B cell (primary cell): ENCODE measurements around the gene VWA5B2. TPM values are rescaled to one million over a fixed set of nuclear protein-coding genes. Genes with fewer than 3 reads are reported as not detected.

Experiments
- ATAC-seq: fragments of 200-7000 bp; cut with Tn5 transposase; one replicate; pipeline ENCODE4 v1.10.0; 2021; ENCODE audit warnings: low read depth, mild to moderate bottlenecking, moderate number of reproducible peaks, moderate library complexity
- CTCF ChIA-PET: fragments of 350-600 bp; sonication (Branson Sonifier 250); formaldehyde crosslinking; loops from one replicate; lab custom pipeline; 2021; ENCODE audit warnings: antibody characterized with exemption, inconsistent platforms; lab: Charles Lee
- POLR2A ChIA-PET: fragments of 350-600 bp; sonication (Branson Sonifier 250); formaldehyde crosslinking; loops from one replicate; lab custom pipeline; 2021; ENCODE audit warnings: antibody characterized with exemption; lab: Charles Lee
- DNase-seq: peaks from one replicate; pipeline ENCODE4 v3.0.0; 2013
- H2AFZ ChIP-seq: 2 replicates; pipeline ENCODE4 v1.6.1; 2012; ENCODE audit warnings: mild to moderate bottlenecking, low read depth, low read length; ENCODE audit not compliant: insufficient read depth, poor library complexity, severe bottlenecking
- H3K27ac ChIP-seq, 2 donors: 1 replicate in 1 of 2; 2 replicates in 1 of 2; pipeline ENCODE4 v1.5.1; 2012 to 2013; ENCODE audit warnings: low read length in 2 of 2, mild to moderate bottlenecking in 2 of 2, moderate library complexity in 1 of 2
- H3K27me3 ChIP-seq, 4 experiments: fragments of 200-600 bp in 1 of 4; sonication (generic) in 1 of 4; replicated peaks in 1 of 4; 1 replicate in 2 of 4; 2 replicates in 2 of 4; pipeline versions ENCODE4 v1.6.1 to v1.7.0; 2013 to 2016; ENCODE audit warnings: low read length in 3 of 4, mild to moderate bottlenecking in 2 of 4, mixed read lengths in 1 of 4, moderate library complexity in 1 of 4; ENCODE audit not compliant: insufficient read depth in 4 of 4, control insufficient read depth in 3 of 4; ENCODE audit errors: control extremely low read depth in 1 of 4
- H3K36me3 ChIP-seq, 2 experiments: replicated peaks in 1 of 2; 1 replicate in 1 of 2; 2 replicates in 1 of 2; pipeline versions ENCODE4 v1.6.1 to v1.7.1; 2013; ENCODE audit warnings: low read length in 1 of 2; ENCODE audit not compliant: insufficient read depth in 2 of 2, control insufficient read depth in 1 of 2; ENCODE audit errors: control extremely low read depth in 1 of 2, extremely low read depth in 1 of 2
- H3K4me1 ChIP-seq, 2 donors: fragments of 200-600 bp in 1 of 2; sonication (generic) in 1 of 2; 1 replicate in 1 of 2; 2 replicates in 1 of 2; pipeline versions ENCODE4 v1.5.1 to v1.6.1; 2013 to 2017; ENCODE audit warnings: low read length in 2 of 2; ENCODE audit not compliant: control insufficient read depth in 2 of 2, insufficient read depth in 2 of 2
- H3K4me2 ChIP-seq: replicated peaks from 2 replicates; pipeline ENCODE3; 2012; ENCODE audit warnings: mild to moderate bottlenecking, low read depth, low read length; ENCODE audit not compliant: poor library complexity, severe bottlenecking
- H3K4me3 ChIP-seq, 5 experiments: fragments of 200-600 bp in 1 of 5; sonication (generic) in 1 of 5; 1 replicate in 3 of 5; 2 replicates in 2 of 5; pipeline versions ENCODE4 v1.5.1 to v1.7.0; 2011 to 2016; ENCODE audit warnings: low read length in 4 of 5, mild to moderate bottlenecking in 4 of 5, low read depth in 2 of 5, control low read depth in 1 of 5, moderate library complexity in 1 of 5; ENCODE audit not compliant: insufficient read depth in 1 of 5; ENCODE audit errors: control extremely low read depth in 1 of 5, extremely low read depth in 1 of 5
- H3K79me2 ChIP-seq: fragments of 200-600 bp; sonication (generic); one replicate; pipeline ENCODE4 v1.6.0; 2016; ENCODE audit warnings: low read length; ENCODE audit not compliant: control insufficient read depth, insufficient read depth
- H3K9ac ChIP-seq: fragments of 200-600 bp; sonication (generic); 2 replicates; pipeline ENCODE4 v1.6.1; 2017; ENCODE audit warnings: mild to moderate bottlenecking, low read length, moderate library complexity
- H3K9me3 ChIP-seq, 3 donors: one replicate each; pipeline versions ENCODE4 v1.6.1 to v1.7.1; 2013; ENCODE audit warnings: low read length in 2 of 3; ENCODE audit not compliant: control insufficient read depth in 2 of 3, insufficient read depth in 1 of 3; ENCODE audit errors: control extremely low read depth in 1 of 3
- H4K20me1 ChIP-seq: 2 replicates; pipeline ENCODE4 v1.6.0; 2012; ENCODE audit warnings: mild to moderate bottlenecking, low read length; ENCODE audit not compliant: insufficient read depth, control insufficient read depth, poor library complexity, severe bottlenecking
- H3K27ac Mint-ChIP-seq: one replicate; pipeline ENCODE4 v1.8.0; 2021; ENCODE audit warnings: mixed read lengths
- H3K27me3 Mint-ChIP-seq: one replicate; pipeline ENCODE4 v1.8.0; 2021; ENCODE audit warnings: mixed read lengths
- H3K4me1 Mint-ChIP-seq: one replicate; pipeline ENCODE4 v1.8.0; 2021; ENCODE audit warnings: mixed read lengths
- H3K4me3 Mint-ChIP-seq: one replicate; pipeline ENCODE4 v1.8.0; 2021; ENCODE audit warnings: mixed read lengths
- H3K9me3 Mint-ChIP-seq: one replicate; pipeline ENCODE4 v1.8.0; 2022; ENCODE audit warnings: mixed read lengths; ENCODE audit not compliant: insufficient read depth
- CTCF ChIP-seq: fragments of 200-600 bp; IDR thresholded peaks from one replicate; pipeline ENCODE4 v1.8.0; 2022; ENCODE audit warnings: antibody characterized with exemption, mild to moderate bottlenecking
- EZH2 ChIP-seq: IDR thresholded peaks from 2 replicates; pipeline ENCODE4 v1.6.1; 2012; ENCODE audit warnings: borderline replicate concordance, low read depth, mild to moderate bottlenecking, moderate library complexity, low read length; ENCODE audit not compliant: insufficient read depth, poor library complexity, severe bottlenecking
- WGBS: methylation state at CpG from one replicate; pipeline ENCODE4 v1.1.5; 2013; ENCODE audit warnings: missing lambda C conversion rate; ENCODE audit not compliant: insufficient coverage; 5-methylcytosine and 5-hydroxymethylcytosine counted together
- intact Hi-C: fragments of 100-400 bp; cut with micrococcal nuclease; formaldehyde crosslinking; loops from one replicate; pipeline ENCODE4 v1.10.0; 2022
- polyA plus RNA-seq: library from polyadenylated mRNA; depleted of rRNA; stranded (reverse); fragments of >200 nt; gene quantifications from 2 replicates; pipeline ENCODE4 v1.2.3, GENCODE V29; 2012
- total RNA-seq, 2 donors: library from RNA; stranded (reverse); fragments of 120-200 nt in 1 of 2; gene quantifications; 1 replicate in 1 of 2; 2 replicates in 1 of 2; pipeline versions ENCODE4 v1.2.3 to v1.2.4, GENCODE V29; 2013 to 2022

VWA5B2 gene
- total and polyA plus RNA-seq, 2 donors (not counting 1 experiment from before 2014, with no cell fraction given): 0.10 to 0.37 TPM

- peaks cover 4 to 65% of the 10 kb centered on the region in 2 experiments for H3K36me3 ChIP-seq
- H3K4me3 ChIP-seq: peak overlapping the region; percentile 70 to 100 (median 97)
- 5% methylated on average over 55 of the region's 55 CpGs for WGBS
- DNase-seq (peak; percentile 100), ATAC-seq (peak; percentile 94)
- peaks cover 17 to 21% of the 10 kb centered on the region in 2 donors for H3K4me1 ChIP-seq
- peak overlapping the region; percentile 95 for H2AFZ ChIP-seq
- POLR2A ChIA-PET: interaction anchor here (0.8 to 1.1 kb wide), 5 partner anchors 8 to 52 kb away, joined by 3 to 7 read pairs (median 4); partner anchors contain the start of genes AP2M1 and EIF2B5
- H3K4me2 ChIP-seq: peak overlapping the region; percentile 92
- H3K4me3 Mint-ChIP-seq: peak overlapping the region; percentile 99
- no peaks in the 10 kb centered on the region for H3K9me3 Mint-ChIP-seq
- peaks cover 27% of the 10 kb centered on the region for H4K20me1 ChIP-seq
- TF ChIP-seq CTCF: no peak
- no peak for TF ChIP-seq EZH2
- peak overlapping the region; percentile 84 for H3K9ac ChIP-seq
- peak overlapping the region; percentile 94 for H3K27ac Mint-ChIP-seq
- peaks cover 33% of the 10 kb centered on the region for H3K4me1 Mint-ChIP-seq
- H3K79me2 ChIP-seq: peaks cover 40% of the 10 kb centered on the region
- CTCF ChIA-PET: interaction anchor here (0.9 to 1.9 kb wide), 5 partner anchors 12 to 301 kb away, joined by 3 to 9 read pairs (median 3); partner anchors contain the start of genes EEF1AKMT4 and PARL
- no peaks in the 10 kb centered on the region for H3K9me3 ChIP-seq
- H3K27ac ChIP-seq: peak overlapping the region; percentile 48 to 68
- H3K27me3 Mint-ChIP-seq: no peaks in the 10 kb centered on the region
- no peaks in the 10 kb centered on the region for H3K27me3 ChIP-seq
- intact Hi-C loops: loop anchor here (1.0 to 5.0 kb wide), 10 partner anchors 11 to 527 kb away; partner anchors contain the start of genes ABCC5, AP2M1, DVL3 and EEF1AKMT4
Observed at GRCh38 chr3:184185461-184186183, 43.8 kb upstream of the VWA5B2 start.
